Heart right ventricle (tissue), 16 donors: ENCODE results near the gene CBX6. TPM values are rescaled to one million over a fixed set of nuclear protein-coding genes. Genes with fewer than 3 reads are reported as not detected.
"Not testable (repeated sequence)": the region's sequence is repeated elsewhere in the genome, so short reads cannot be mapped to it uniquely, and the experiment has no call there.

Experiments used
- ATAC-seq, 8 donors: fragments of 200-7000 bp; cut with Tn5 transposase; one replicate each; pipeline ENCODE4 v1.9.1; 2020; ENCODE audit warnings: mild to moderate bottlenecking in 8 of 8, moderate library complexity in 8 of 8, moderate number of reproducible peaks in 1 of 8
- DNase-seq, 2 donors: peaks; one replicate each; pipeline ENCODE4 v3.0.0-alpha.2; 2020
- H3K27ac ChIP-seq, 10 donors: fragments of 200-600 bp; sonication (generic) in 2 of 10; one replicate each; pipeline versions ENCODE4 v1.5.0 to v1.8.0; 2020 to 2022; ENCODE audit warnings: mild to moderate bottlenecking in 3 of 10
- H3K27me3 ChIP-seq, 7 donors: fragments of 200-600 bp; one replicate each; pipeline ENCODE4 v1.8.0; 2021 to 2022; ENCODE audit warnings: mild to moderate bottlenecking in 2 of 7
- H3K36me3 ChIP-seq, 9 donors: fragments of 200-600 bp; sonication (generic) in 1 of 9; one replicate each; pipeline versions ENCODE4 v1.5.0 to v1.8.0; 2020 to 2022; ENCODE audit warnings: mild to moderate bottlenecking in 2 of 9
- H3K4me1 ChIP-seq, 9 donors: fragments of 200-600 bp; sonication (generic) in 1 of 9; one replicate each; pipeline versions ENCODE4 v1.5.0 to v1.8.0; 2020 to 2022; ENCODE audit warnings: mild to moderate bottlenecking in 4 of 9
- H3K4me3 ChIP-seq, 10 donors: fragments of 200-600 bp; sonication (generic) in 2 of 10; one replicate each; pipeline versions ENCODE4 v1.5.0 to v1.8.0; 2020 to 2022; ENCODE audit warnings: mild to moderate bottlenecking in 7 of 10, moderate library complexity in 2 of 10
- H3K9me3 ChIP-seq, 11 donors: fragments of 200-600 bp in 10 of 11; sonication (generic) in 2 of 11; one replicate each; pipeline versions ENCODE4 v1.5.0 to v1.8.0; 2013 to 2022; ENCODE audit warnings: mild to moderate bottlenecking in 2 of 11, control low read depth in 1 of 11, moderate library complexity in 1 of 11
- WGBS, 2 donors: extraction: QIAGEN DNeasy Blood & Tissue Kit; methylation state at CpG; one replicate each; pipeline ENCODE4 v1.1.7; 2013; ENCODE audit warnings: inconsistent platforms in 1 of 2; 5-methylcytosine and 5-hydroxymethylcytosine counted together
- intact Hi-C, 10 donors: fragments of 100-400 bp; cut with DNase I; formaldehyde crosslinking; loops; one replicate each; pipeline versions ENCODE4 v1.11.1 to v1.14.2; 2022
- polyA plus RNA-seq, 2 donors: library from polyadenylated mRNA; stranded (reverse); fragments of 200-250 nt; gene quantifications; one replicate each; pipeline ENCODE4 v1.2.3, GENCODE V29; 2013
- total RNA-seq, 10 donors: library from RNA; stranded (reverse); fragmentation: NEBNext Ultra II Directional in 3 of 10; extraction: Animal tissue kit (Norgen Biotek cat#: 25700) in 3 of 10; gene quantifications; one replicate each; pipeline versions ENCODE4 v1.2.1 to v1.2.4, GENCODE V29; 2021 to 2023
- TF ChIP-seq, protein P1 (sequence below), 9 donors: fragments of 200-600 bp; sonication (generic) in 2 of 9; IDR thresholded peaks; one replicate each; pipeline versions ENCODE4 v1.5.0 to v1.8.0; 2021 to 2022; ENCODE audit warnings: antibody characterized with exemption in 9 of 9, mild to moderate bottlenecking in 5 of 9, moderate library complexity in 1 of 9
- donor health status: Arrhythmogenic right ventricular cardiomyopathy.
- donor health status: ischemic (EF 13 %, LVEDD 7.1; RV severe dilation, severe dysfunction).
- donor health status: healthy with polysubstance abuse.
- donor health status: DM: no; HTN: yes; CAD: no.
- donor health status: DM: no; HTN: no; CAD: no.
- donor health status: ischemic (EF 25% LVEDD 6.9; RV normal size, moderate dysfunction).
- donor health status: ischemic (EF 25% LVEDD 5.7; RV mildly dilated, moderate dysfunction).
- donor health status: healthy.
- donor health status: DM: yes; HTN: yes; CAD: no.
- donor health status: Ischemic cardiomyopathy.
- donor health status: ischemic (EF 35%, LVEDD 5.7; RV mildly dilated, moderate dysfunction).
- donor health status: nonischemic (EF 11% LVEDD 7.7; RV severe dilation, severe dysfunction).
- donor health status: DM: yes; HTN: yes; CAD: no.
- donor health status: PGD.
- donor health status: ischemic (EF 29% LVEDD 5.4; RV normal size, mild dysfunction).
- donor health status: nonischemic (EF 23%, LVEDD 6.1; RV moderate dilation, normal function).

Gene CBX6
- total and polyA plus RNA-seq, 12 donors = 17.4 to 49.1 (median 35.1) TPM

- Histone ChIP-seq H3K36me3 (peaks cover 0 to under 1% (median 0%) of the 10 kb centered on the region in 9 donors), H3K4me1 (peaks cover 11 to 37% (median 29%) of the 10 kb centered on the region in 9 donors), H3K27me3 (no peaks in the 10 kb centered on the region), H3K9me3 (no peaks in the 10 kb centered on the region), H3K4me3 (no peak overlapping the region), H3K27ac (no peak overlapping the region)
- WGBS, 2 donors = 83 to 84% methylated on average over 14 of the region's 14 CpGs
- DNase-seq (no peak), ATAC-seq (no peak)
- intact Hi-C loops = loop anchor here in 3 of 10 donors (10.0 kb wide), 4 partner anchors 85 to 455 kb away; partner anchors contain the start of gene RPL3 (in 1 of the 3)
- TF ChIP-seq, protein P1, sequence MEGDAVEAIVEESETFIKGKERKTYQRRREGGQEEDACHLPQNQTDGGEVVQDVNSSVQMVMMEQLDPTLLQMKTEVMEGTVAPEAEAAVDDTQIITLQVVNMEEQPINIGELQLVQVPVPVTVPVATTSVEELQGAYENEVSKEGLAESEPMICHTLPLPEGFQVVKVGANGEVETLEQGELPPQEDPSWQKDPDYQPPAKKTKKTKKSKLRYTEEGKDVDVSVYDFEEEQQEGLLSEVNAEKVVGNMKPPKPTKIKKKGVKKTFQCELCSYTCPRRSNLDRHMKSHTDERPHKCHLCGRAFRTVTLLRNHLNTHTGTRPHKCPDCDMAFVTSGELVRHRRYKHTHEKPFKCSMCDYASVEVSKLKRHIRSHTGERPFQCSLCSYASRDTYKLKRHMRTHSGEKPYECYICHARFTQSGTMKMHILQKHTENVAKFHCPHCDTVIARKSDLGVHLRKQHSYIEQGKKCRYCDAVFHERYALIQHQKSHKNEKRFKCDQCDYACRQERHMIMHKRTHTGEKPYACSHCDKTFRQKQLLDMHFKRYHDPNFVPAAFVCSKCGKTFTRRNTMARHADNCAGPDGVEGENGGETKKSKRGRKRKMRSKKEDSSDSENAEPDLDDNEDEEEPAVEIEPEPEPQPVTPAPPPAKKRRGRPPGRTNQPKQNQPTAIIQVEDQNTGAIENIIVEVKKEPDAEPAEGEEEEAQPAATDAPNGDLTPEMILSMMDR (IDR thresholded peaks at IDR 0.05) = no peak
Observed at GRCh38 chr22:38859581-38860282, 12.3 kb downstream of the CBX6 start.

GRCh38 chr22:38858492-38858891, 13.5 kb downstream of the CBX6 start:
- H3K36me3 ChIP-seq = no peaks in the 10 kb centered on the region
- H3K4me3 ChIP-seq = no peak overlapping the region
- intact Hi-C loops = no loop called here
- WGBS, 2 donors = 65 to 68% methylated on average over 9 of the region's 9 CpGs
- no peaks in the 10 kb centered on the region for H3K27me3 ChIP-seq
- no peaks in the 10 kb centered on the region for H3K9me3 ChIP-seq
- H3K4me1 ChIP-seq = peaks cover 5 to 25% (median 16%) of the 10 kb centered on the region in 9 donors
- TF ChIP-seq, protein P1 (IDR thresholded peaks at IDR 0.05) = no peak
- DNase-seq = no peak
- ATAC-seq = no peak
- no peak overlapping the region for H3K27ac ChIP-seq

- 87 to 88% methylated on average over 7 of the region's 7 CpGs for WGBS, 2 donors
- H3K4me1 ChIP-seq, H3K36me3 ChIP-seq, H3K27ac ChIP-seq, H3K4me3 ChIP-seq, H3K27me3 ChIP-seq, DNase-seq, intact Hi-C loops, H3K9me3 ChIP-seq, ATAC-seq: not testable (repeated sequence)
Observed at GRCh38 chr22:38854476-38854875, 17.5 kb downstream of the CBX6 start.

GRCh38 chr22:38853883-38854282, 18.1 kb downstream of the CBX6 start:
- H3K4me3 ChIP-seq, H3K27ac ChIP-seq, H3K9me3 ChIP-seq, DNase-seq, H3K27me3 ChIP-seq, intact Hi-C loops, ATAC-seq, H3K4me1 ChIP-seq, H3K36me3 ChIP-seq: not testable (repeated sequence)
- WGBS, 2 donors = 81% methylated on average over 5 of the region's 5 CpGs

- intact Hi-C loops = no loop called here
- no peak for DNase-seq
- Histone ChIP-seq H3K36me3 (no peaks in the 10 kb centered on the region), H3K27me3 (peaks cover 0 to 7% (median 4%) of the 10 kb centered on the region in 7 donors), H3K4me3 (no peak overlapping the region), H3K27ac (no peak overlapping the region), H3K4me1 (no peaks in the 10 kb centered on the region), H3K9me3 (no peaks in the 10 kb centered on the region)
- no peak for ATAC-seq
- TF ChIP-seq, protein P1 (IDR thresholded peaks at IDR 0.05) = no peak
- WGBS, 2 donors = 68 to 72% methylated on average over 9 of the region's 9 CpGs
Observed at GRCh38 chr22:38853196-38853651, 18.8 kb downstream of the CBX6 start.
